GM21515 (cell line): ENCODE results near the gene EEA1.
"Not testable (repeated sequence)": the region's sequence is repeated elsewhere in the genome, so short reads cannot be mapped to it uniquely, and the experiment has no call there.

Experiments used
- ATAC-seq: cut with Tn5 transposase; IDR thresholded peaks from one replicate; pipeline ENCODE4 v1.9.1; 2021; ENCODE audit not compliant: unreplicated experiment

The EEA1 gene

DNA sequence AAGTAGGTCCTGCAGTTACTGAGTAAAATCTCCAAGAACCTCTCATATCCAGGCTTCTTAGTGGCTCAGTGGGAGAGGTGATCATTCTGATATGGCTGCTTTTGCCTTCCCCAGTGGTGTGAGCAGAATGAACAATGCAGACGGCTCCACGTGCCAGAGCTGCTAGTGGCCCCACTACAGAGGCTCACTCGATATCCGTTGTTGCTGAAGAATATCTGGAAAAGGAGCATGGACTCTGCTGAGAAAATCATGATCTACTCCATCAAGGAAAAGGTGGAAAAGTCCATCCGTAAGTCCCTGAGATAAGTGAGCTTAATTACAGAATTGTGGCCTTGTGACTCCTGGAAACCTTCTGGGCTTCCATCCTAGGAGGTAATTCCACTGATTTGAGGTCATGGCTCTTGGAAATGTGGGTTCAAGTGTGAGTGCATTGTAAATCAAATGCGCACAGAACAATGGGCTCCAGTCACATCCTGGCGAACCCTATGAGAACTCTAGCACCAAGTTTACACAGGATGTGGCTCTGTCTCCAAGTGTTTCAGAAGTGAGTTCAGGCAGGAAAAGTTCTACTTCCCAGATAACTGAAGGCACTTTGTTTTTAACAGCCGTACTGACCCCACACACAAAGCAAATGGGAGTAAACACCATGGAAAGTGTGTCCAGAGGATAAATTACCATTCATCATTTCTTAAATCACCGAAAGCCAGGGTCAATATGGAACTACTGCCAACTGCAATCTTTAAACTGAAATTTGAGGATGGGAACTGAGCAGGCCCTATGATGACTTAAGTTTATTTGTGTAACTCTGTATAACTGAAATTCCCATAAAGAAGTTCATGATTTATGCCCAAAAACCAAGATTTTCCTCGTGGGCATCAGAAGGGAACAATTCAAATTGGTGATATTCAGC, 174.9 kb downstream of the EEA1 start:
- ATAC-seq, result no peak

DNA sequence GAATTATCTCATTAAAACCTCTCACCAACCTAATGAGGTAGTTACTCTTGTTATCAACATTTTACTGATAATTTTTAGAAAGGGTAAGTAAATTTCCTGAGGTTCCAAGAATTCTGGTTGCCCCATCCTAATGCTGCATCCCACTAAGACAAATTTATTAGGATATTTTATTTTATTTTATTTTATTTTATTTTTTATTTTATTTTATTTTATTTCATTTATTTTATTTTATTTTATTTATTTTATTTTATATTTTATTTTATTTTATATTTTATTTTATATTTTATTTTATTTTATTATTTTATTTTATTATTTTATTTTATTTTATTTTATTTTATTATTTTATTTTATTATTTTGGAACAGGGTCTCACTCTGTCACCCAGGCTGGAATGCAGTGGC, 179.4 kb downstream of the EEA1 start:
- ATAC-seq, result not testable (repeated sequence)

DNA sequence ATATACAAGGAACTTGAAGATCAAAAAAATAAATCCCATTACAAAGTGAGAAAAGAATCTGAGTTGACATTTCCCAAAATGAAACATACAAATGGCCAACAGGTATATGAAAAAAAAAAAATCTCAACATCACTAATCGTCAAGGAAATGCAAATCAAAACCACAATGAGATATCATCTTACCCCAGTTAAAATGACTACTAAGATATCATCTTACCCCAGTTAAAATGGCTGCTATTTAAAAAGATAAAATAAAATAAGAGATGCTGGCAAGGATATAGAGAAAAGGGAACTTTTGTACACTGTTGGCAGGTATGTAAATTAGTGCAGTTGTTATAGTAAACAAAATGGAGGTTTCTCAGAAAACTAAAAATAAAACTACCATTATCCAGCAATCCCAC, 181.9 kb downstream of the EEA1 start:
- ATAC-seq, result no peak

GRCh38 chr12:92745856-92746550, 183.1 kb downstream of the EEA1 start:
- ATAC-seq, result no peak

- ATAC-seq, result no peak
These were observed 186.1 kb downstream of the EEA1 start for GRCh38 chr12:92743026-92743425.

DNA sequence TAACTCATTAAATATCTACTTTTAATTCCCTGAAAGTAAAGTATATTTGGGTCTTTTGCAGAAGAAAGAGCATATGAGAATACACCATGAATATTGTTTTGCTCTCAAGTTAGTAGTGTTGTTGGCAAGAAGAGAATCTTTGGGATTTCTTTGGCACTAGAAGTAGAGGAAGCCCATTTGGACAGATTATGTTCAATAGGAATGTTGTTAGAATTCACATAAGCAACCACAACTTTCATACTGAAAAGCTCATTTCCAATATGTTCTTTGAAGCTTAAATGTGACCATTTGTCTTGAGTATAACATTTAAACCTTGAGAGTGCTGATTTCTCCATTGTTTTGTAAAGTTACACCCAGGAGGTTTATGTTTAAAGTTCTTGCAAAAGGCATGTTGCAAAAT, 188.7 kb downstream of the EEA1 start:
- no peak for ATAC-seq

DNA sequence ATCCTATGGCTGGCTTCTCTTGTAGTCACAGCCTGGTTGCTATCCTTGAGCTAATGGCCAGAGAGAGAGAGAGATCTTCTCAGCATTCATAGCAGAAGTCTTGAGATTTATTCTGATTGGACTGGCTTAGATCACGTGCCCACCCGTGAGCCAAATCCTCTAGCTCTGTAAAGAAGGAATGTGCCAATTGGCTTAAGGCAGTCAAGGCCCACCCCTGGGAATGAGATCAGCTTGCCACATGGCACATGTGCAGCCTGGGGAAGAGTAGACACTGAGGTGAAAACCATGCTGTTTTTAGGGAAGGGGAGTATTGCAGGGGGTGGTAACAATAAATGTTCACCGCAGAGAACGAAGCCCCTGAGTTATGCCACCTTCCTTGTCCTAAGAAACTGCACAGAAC, 190.0 kb downstream of the EEA1 start:
- no peak for ATAC-seq

GRCh38 chr12:92737855-92738850, 190.9 kb downstream of the EEA1 start:
- no peak for ATAC-seq

DNA sequence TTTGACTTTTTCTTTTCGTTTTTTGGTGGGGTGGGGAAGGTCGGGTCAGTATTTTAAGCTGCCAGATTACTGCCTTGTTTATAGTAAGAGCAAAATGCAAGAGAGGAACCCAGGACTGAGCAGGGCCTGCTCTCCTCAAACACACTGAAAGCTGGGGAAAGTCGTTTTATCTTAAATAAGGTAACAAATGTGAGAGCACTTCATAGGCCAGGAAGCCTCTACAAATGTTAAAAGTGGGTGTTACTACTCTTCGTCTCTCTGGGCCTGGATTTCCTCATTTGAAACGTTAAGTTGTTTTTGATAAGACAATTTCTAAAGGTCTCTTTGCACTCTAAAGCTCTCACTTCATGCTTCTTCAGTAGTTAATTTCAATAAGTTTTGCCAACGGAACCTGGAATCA, 192.5 kb downstream of the EEA1 start:
- ATAC-seq, result no peak

DNA sequence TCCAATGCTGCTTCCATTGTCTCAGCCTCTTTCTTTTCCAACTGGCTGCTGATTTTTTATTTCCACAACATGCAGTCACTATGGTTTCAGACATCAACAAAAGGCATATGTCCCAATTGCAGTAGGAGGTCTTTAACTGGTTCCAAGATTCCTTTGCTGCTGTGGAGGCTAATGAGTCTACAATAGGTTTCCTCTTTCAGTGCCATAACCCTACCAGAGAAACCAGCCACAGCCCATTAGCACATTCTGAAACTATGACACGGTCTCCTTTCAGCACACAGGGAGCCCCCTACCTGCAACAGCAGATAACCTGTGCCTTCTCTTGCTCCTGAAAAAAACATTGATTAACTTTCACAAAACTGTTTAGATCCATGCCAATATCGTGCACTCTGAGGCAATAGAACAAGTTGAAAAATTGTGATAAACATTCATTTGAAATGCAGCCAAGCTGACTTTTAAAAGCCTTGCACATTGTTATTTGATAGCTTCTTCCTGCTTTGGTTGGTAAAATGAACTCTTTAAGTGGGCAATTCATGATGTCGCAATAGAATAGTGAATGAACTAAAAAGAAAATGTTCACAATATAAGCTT, 193.9 kb downstream of the EEA1 start:
- no peak for ATAC-seq

DNA sequence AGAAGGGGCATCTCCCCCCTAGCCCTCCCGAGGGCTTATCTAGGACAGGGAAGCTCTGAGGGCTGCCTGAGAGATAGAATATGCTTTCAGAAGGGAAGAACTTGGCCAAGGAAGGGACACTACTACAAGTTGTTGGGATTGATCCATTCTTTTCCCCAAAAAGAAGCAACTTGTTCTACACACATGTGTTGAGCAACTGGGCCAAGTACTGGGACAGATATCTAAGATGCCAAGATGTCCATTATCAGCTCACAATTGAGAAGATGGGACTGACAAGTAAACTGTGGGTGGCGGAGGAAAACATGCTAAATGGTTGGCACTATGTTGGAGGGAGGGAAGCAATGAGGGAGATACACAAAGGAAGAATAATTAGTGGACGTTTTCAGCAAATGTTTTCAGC, 195.4 kb downstream of the EEA1 start:
- ATAC-seq, result no peak

- no peak for ATAC-seq
These were observed 195.9 kb downstream of the EEA1 start for GRCh38 chr12:92733181-92733580.

- ATAC-seq, result no peak
These were observed 196.4 kb downstream of the EEA1 start for GRCh38 chr12:92732716-92733115.

DNA sequence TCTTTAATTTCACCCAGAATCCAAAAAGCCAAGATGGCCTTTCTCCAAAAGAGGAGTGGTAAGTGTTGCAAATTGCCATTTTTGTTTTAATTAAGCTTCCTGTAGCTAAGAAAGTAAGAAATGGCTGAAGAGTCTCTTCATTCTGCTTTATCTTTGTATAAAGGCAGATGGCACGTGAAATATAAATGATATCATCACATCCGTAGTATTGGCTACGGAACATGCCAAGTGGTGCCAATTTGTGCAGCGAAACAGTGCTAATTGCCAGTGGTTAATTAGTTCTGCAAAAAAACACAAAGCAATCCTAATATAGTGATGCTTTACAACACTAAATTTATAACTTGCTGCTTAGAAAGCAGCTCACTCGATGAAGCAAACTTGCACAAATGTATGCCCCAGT, 196.9 kb downstream of the EEA1 start:
- ATAC-seq, result no peak

DNA sequence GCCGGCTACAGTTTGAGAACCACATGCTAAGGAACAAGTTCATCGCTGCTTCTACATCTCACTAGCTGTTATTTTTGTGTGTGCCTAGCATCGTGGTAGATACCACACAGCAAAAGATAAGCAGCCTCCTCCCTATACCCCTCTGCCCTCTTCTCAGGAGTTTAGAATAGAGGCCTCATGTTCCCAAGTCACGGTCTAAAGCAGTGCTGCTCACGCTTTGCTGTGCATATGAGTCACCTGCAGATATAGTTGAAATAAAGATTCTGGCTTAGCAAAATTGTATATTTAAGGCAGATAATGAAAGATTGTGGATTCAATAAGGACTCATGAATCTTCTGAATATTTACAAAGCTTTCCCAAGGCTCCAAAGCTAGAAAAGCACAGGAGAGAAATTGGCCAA, 198.3 kb downstream of the EEA1 start:
- ATAC-seq, result no peak

- ATAC-seq, result no peak
These were observed 199.3 kb downstream of the EEA1 start for GRCh38 chr12:92729773-92730305.

GRCh38 chr12:92726850-92727249, 202.2 kb downstream of the EEA1 start:
- ATAC-seq, result no peak

DNA sequence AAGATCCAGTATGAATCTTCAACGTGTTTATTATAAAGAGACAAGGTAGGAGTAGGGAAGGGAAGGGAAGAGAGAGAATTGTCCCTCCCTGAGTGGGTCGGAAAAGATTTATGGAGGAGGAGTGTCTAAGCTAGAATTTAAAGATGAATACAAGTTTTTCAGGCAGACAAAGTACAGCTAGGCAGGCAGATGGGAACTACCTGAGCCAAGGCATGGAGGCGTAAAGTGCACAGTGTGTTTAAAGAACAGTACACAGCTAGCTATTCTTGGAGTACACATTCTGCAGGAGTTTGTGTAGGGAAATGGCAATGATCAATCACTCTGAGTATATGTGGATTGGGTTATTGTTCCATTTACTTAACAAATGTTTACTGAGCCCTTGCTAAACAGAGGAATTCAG, 206.2 kb downstream of the EEA1 start:
- ATAC-seq, result no peak

- ATAC-seq, result no peak
These were observed 207.4 kb downstream of the EEA1 start for GRCh38 chr12:92721656-92722055.

GRCh38 chr12:92721130-92721529, 208.0 kb downstream of the EEA1 start:
- ATAC-seq, result no peak
